ENCODE data around the gene EXT2. TPM values are rescaled to one million over a fixed set of nuclear protein-coding genes. Genes with fewer than 3 reads are reported as not detected.

The EXT2 gene
- total RNA-seq, 1 experiment from 2014 or later, result 114 TPM

GRCh38 chr11:44113572-44113971, 18.1 kb downstream of the EXT2 start:
- in situ Hi-C loops (cut with HindIII; ENCODE audit: low pct_unique_long_range_greater_than_20kb, low sequenced_read_pairs), result no loop called here
- DNase-seq (ENCODE audit: low read depth, low spot score), result no peak

DNA sequence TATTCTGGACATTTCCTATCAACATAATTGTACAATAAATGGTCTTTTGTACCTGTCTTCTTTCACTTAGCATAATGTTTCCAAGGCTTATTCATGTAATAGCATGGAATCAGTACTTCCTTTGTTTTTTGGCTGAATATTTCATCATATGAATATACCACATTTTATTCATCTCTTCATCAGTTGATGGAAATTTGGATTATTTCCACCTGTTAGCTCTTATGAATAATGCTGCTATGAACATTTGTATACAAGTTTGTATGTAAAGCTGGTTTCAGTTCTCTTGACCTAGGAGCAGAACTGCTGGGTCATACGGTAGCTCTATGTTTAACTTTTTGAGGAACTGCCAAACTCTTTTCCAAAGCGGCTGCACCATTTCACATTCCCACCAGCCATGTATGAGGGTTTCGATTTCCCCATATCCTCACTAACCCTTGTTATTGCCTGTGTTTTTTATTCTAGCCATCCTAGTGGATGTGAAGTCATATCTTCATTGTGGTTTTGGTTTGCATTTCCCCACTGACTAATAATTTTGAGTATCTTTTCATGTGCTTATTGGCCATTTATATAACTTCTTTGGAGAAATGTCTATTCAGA, 20.9 kb downstream of the EXT2 start:
- peak; percentile 60 for DNase-seq (ENCODE audit: low read depth, low spot score)
- in situ Hi-C loops (cut with HindIII; ENCODE audit: low pct_unique_long_range_greater_than_20kb, low sequenced_read_pairs), result no loop called here

GRCh38 chr11:44120169-44120568, 24.7 kb downstream of the EXT2 start:
- in situ Hi-C loops (cut with HindIII; ENCODE audit: low pct_unique_long_range_greater_than_20kb, low sequenced_read_pairs), result no loop called here
- peak; percentile 55 for DNase-seq (ENCODE audit: low read depth, low spot score)

- in situ Hi-C loops (cut with HindIII; ENCODE audit: low pct_unique_long_range_greater_than_20kb, low sequenced_read_pairs), result no loop called here
- DNase-seq (ENCODE audit: low read depth, low spot score), result no peak
These were observed 30.1 kb downstream of the EXT2 start for GRCh38 chr11:44125598-44125997.

DNA sequence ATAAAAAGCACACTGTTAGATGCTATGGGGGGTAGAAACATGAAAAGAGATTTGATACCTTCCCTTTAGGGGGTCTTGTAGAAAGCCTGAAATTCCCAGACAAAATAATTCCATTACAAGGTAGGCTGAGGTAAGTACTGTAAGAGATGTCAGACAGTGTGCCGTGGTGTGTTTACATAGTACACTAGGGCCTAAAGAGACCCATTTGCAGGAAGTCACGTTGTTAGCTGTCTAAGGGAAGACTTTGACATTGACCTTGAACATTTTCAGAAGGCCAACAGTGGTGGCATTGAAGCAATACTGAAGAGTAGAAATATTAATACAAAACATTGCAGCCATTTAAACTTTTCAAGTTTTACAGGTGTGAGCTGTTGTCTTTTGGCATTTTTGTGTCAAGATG, 30.8 kb downstream of the EXT2 start:
- DNase-seq (ENCODE audit: low read depth, low spot score), result no peak
- in situ Hi-C loops (cut with HindIII; ENCODE audit: low pct_unique_long_range_greater_than_20kb, low sequenced_read_pairs), result no loop called here

DNA sequence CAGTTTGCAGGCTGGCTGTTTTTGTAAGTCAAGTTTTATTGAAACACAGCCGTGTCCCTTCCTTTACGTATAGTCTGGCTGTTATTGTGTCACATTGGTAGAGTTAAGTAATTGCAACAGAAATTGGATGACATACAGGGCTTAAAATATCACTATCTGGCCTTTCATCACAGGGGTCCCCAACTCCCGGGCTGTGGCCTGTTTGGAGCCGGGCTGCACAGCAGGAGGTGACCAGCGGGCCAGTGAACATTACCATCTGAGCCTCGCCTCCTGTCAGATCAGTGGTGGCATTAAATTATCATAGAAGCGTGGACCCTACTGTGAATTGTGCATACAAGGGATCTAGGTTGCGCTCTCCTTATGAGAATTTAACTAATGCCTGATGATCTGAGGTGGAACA, 31.7 kb downstream of the EXT2 start:
- in situ Hi-C loops (cut with HindIII; ENCODE audit: low pct_unique_long_range_greater_than_20kb, low sequenced_read_pairs), result no loop called here
- DNase-seq (ENCODE audit: low read depth, low spot score), result no peak

GRCh38 chr11:44128729-44129128, 33.3 kb downstream of the EXT2 start:
- in situ Hi-C loops (cut with HindIII; ENCODE audit: low pct_unique_long_range_greater_than_20kb, low sequenced_read_pairs), result no loop called here
- DNase-seq (ENCODE audit: low read depth, low spot score), result no peak

DNA sequence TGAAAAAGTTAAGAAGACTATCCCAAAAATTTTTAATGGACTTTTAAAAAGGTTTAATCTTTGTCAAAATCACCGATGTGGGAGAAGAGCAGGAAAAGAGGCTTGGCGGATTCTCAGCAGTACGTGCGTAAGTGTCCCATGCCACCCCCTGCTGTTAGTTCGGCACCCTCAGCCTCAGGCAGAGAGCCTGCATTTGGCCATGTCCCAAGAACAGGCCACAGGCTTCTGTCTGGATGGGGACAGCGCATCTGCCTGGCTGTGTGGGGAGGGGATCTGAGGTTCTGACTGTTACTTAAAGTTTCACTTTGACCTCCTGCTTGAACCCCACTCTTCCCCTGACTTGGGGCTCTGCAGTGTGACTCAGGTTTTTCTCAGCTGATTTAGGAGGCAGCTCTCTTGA, 35.3 kb downstream of the EXT2 start:
- in situ Hi-C loops (cut with HindIII; ENCODE audit: low pct_unique_long_range_greater_than_20kb, low sequenced_read_pairs), result no loop called here
- no peak for DNase-seq (ENCODE audit: low read depth, low spot score)

DNA sequence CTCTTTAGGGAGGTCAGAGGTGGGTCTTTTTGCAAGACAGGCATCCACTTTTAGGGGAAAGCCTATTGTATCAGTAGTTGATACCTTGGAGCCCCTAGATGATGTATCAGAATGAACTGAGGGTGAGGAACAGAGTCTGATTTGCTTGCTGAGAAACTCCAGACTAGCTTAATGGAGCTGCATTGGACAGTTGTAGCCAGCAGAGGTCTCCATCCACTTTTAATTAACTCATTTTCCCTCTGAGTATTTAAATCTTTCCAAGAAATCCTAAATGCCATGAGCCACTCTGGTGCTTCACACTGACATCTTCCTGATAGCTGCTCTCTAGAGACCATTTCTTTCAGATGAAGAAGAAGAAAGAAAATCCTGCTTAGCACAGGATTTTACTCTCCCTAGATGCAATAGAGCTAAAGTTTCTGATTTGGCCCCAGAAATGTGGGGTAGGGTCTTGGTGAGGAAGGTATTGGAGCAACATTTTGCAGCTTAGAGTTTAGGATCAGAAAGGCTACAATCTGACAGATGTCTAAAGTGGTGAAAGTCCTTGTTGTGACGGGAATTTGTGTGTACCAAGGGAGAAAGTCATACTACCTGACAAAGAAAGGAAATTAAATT, 38.0 kb downstream of the EXT2 start:
- DNase-seq (ENCODE audit: low read depth, low spot score), result peak; percentile 60
- in situ Hi-C loops (cut with HindIII; ENCODE audit: low pct_unique_long_range_greater_than_20kb, low sequenced_read_pairs), result no loop called here

DNA sequence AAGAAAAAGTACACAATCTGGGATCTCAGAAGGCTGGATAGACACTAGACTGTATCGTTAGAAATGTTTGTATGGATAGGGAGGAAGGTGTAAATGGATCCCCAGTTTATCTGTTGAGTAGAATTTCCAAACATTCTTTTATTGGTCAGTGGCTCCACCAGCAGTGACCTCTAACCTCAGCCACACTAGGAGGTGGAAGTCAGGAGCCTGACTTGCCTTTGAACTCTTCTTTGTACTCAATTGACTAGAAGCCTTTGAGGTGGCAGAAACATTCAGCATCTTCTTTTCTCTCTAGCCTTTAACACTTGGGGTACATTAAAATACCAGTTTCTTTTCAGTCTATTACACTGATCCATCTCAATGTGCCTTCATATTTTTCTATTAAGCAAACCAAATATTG, 39.1 kb downstream of the EXT2 start:
- in situ Hi-C loops (cut with HindIII; ENCODE audit: low pct_unique_long_range_greater_than_20kb, low sequenced_read_pairs), result no loop called here
- no peak for DNase-seq (ENCODE audit: low read depth, low spot score)

- no peak for DNase-seq (ENCODE audit: low read depth, low spot score)
- in situ Hi-C loops (cut with HindIII; ENCODE audit: low pct_unique_long_range_greater_than_20kb, low sequenced_read_pairs), result no loop called here
These were observed 40.9 kb downstream of the EXT2 start for GRCh38 chr11:44136176-44136945.

DNA sequence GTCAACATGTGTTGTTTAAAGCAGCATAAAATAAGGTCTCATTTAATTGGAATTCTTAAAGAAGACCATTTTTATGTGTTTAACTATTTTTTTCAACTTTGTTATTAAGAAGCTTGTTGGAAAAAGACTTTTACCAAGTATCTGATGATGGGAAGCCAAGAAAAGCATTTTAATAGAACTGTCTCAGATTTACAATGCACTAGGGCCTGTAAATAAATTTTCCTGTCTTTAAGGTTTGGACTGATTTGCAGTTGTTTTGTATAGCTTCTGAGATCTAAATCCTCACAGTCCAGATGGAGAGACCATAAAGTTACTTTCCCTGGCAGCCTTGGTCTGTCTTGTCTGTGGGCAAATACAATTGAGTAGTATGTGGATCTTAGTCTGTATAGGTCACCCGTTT, 41.6 kb downstream of the EXT2 start:
- in situ Hi-C loops (cut with HindIII; ENCODE audit: low pct_unique_long_range_greater_than_20kb, low sequenced_read_pairs), result no loop called here
- DNase-seq (ENCODE audit: low read depth, low spot score), result no peak

DNA sequence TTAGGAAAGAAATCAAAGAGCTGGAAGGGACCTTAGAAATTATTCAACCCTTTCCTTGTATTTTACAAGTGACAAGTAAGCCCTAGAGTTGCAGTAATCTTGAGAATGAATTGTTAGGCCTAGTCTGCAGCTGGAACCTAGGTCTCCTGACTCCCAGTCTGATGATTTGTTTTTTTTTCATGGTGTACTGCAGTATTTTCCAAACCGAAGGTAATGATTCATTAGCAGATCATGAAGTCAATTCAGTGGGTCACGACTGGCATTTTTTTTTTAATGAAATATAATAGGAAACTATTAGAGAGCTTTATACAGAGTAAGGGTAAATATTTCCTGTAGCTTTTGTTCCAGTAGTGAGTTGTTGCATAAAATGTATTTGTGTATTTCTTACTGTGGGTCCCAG, 42.8 kb downstream of the EXT2 start:
- no peak for DNase-seq (ENCODE audit: low read depth, low spot score)
- in situ Hi-C loops (cut with HindIII; ENCODE audit: low pct_unique_long_range_greater_than_20kb, low sequenced_read_pairs), result no loop called here

GRCh38 chr11:44138980-44139379, 43.5 kb downstream of the EXT2 start:
- no peak for DNase-seq (ENCODE audit: low read depth, low spot score)

DNA sequence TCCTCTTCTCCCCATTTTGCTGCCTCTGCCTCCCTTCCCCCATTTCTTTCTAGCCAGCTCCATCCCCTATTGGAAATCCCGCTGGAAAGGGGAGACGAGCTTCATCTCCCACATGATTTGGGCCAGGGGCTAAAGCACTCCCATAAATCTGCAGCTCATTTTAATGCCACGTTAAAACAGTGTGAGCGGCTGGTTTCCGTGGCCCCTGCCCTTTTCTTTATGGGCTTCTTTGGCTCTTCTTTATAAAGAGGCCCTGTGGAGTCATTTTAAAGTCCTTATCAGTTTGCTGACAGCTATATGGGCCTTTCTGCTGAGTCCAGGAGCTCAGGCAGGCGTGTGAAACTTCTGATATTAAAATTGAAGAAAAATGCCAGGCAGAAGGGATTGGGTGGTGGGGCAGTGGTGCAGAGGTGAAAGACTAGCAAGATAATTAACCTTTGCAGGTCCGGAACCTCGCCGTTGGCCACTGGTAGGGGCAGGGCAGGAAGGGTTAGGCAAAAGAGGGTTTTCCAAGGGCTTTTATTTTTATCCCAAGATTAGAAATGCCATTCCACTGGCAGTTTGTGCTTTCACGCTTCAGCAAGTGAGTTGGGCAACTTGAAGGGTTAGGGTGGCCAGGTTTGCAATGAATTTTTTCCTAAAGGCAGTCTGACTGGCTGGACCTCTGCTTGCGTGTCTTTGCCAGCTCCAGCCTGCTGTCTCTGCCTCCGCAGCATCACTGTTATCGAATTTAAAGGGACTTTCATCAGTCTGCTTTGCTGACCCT, 44.3 kb downstream of the EXT2 start:
- DNase-seq (ENCODE audit: low read depth, low spot score), result no peak
- in situ Hi-C loops (cut with HindIII; ENCODE audit: low pct_unique_long_range_greater_than_20kb, low sequenced_read_pairs), result no loop called here

More at GRCh38 chr11:44138980-44139379, 43.5 kb downstream of the EXT2 start:
- in situ Hi-C loops (cut with HindIII; ENCODE audit: low pct_unique_long_range_greater_than_20kb, low sequenced_read_pairs), result no loop called here

DNA sequence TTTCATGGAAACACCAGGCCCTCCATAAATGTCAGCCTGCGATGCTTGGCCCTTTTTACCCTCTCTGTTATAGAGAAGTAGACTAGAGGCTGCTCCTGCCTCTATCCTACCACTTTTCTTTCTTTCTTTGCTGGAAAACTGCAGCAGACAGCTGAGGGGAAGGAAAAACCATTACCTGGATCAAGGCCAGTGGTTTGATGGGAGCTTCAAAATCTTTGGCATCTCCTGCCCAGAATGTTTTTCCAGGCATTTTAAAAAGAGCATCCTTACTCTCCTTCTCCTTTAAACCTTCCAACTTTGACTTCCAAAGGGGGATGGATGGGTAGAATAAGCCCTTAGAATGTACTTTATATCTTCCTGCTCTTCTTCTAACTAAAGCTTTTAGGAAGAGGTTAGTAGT, 44.9 kb downstream of the EXT2 start:
- in situ Hi-C loops (cut with HindIII; ENCODE audit: low pct_unique_long_range_greater_than_20kb, low sequenced_read_pairs), result no loop called here
- DNase-seq (ENCODE audit: low read depth, low spot score), result no peak

- DNase-seq (ENCODE audit: low read depth, low spot score), result no peak
- in situ Hi-C loops (cut with HindIII; ENCODE audit: low pct_unique_long_range_greater_than_20kb, low sequenced_read_pairs), result no loop called here
These were observed 45.3 kb downstream of the EXT2 start for GRCh38 chr11:44140805-44141204.
